K562 (cell line): Measurements from ENCODE around the gene R3HDM2. TPM values are rescaled to one million over a fixed set of nuclear protein-coding genes. Genes with fewer than 3 reads are reported as not detected.
"Not testable (repeated sequence)": the region's sequence is repeated elsewhere in the genome, so short reads cannot be mapped to it uniquely, and the experiment has no call there.

Experiments
- ATAC-seq: fragments of 200-7000 bp; cut with Tn5 transposase; 3 replicates; pipeline ENCODE4 v1.9.1; 2020; ENCODE audit warnings: moderate library complexity
- BruUV-seq: library from RNA; stranded (reverse); fragments of 400-500 nt; replicated peaks from 2 replicates; lab custom pipeline; 2021; lab: Mats Ljungman, UMichigan
- CTCF ChIA-PET: fragments of 300-600 bp; formaldehyde crosslinking; extraction: SDS; loops from one replicate; lab custom pipeline; 2021; ENCODE audit warnings: low intra/inter-chr PET ratio; lab: Yijun Ruan, JAX
- POLR2A ChIA-PET: fragments of 300-600, 350-650 bp; sonication (Branson Sonifier 250); formaldehyde crosslinking; extraction: SDS; loops from one replicate; lab custom pipeline; 2021; ENCODE audit warnings: antibody characterized with exemption, inconsistent platforms; lab: Yijun Ruan, JAX
- DNase-seq, 4 experiments: peaks; one replicate each; pipeline versions ENCODE4 v3.0.0 to v3.0.0-alpha.2; 2011 to 2018; ENCODE audit warnings: low spot score in 3 of 4, mixed read lengths in 3 of 4; ENCODE audit errors: extremely low read depth in 1 of 4
- FAIRE-seq: peaks from 2 replicates; lab custom pipeline; 2011; peaks lifted over from hg19 to GRCh38; lab: Jason Lieb, UNC
- H2AFZ ChIP-seq: 2 replicates; pipeline ENCODE4 v1.6.0; 2011; ENCODE audit warnings: low read depth, low read length, control low read depth, inconsistent platforms
- H3K27ac ChIP-seq: fragments of 200-600 bp; 3 replicates; pipeline ENCODE4 v1.8.0; 2011; ENCODE audit warnings: low read depth, mild to moderate bottlenecking, control low read depth, inconsistent platforms, low read length, moderate library complexity, mixed read lengths; ENCODE audit errors: extremely low read depth
- H3K27me3 ChIP-seq, 2 experiments: fragments of 300-600 bp in 1 of 2; 2 replicates in 1 of 2; 3 replicates in 1 of 2; pipeline versions ENCODE4 v1.6.0 to v1.8.0; 2011; ENCODE audit warnings: inconsistent platforms in 2 of 2, low read length in 2 of 2, mild to moderate bottlenecking in 1 of 2, mixed read lengths in 1 of 2, moderate library complexity in 1 of 2; ENCODE audit not compliant: control insufficient read depth in 2 of 2, insufficient read depth in 2 of 2
- H3K36me3 ChIP-seq: fragments of 300-600 bp; 3 replicates; pipeline ENCODE4 v1.8.0; 2011; ENCODE audit warnings: mild to moderate bottlenecking, low read length, inconsistent platforms; ENCODE audit not compliant: control insufficient read depth, insufficient read depth
- H3K4me1 ChIP-seq, 2 experiments: fragments of 200-600 bp in 1 of 2; replicated peaks in 1 of 2; 2 replicates in 1 of 2; 3 replicates in 1 of 2; pipeline versions ENCODE4 v1.5.1 to v1.8.0; 2011; ENCODE audit warnings: inconsistent platforms in 2 of 2, low read length in 2 of 2, mild to moderate bottlenecking in 1 of 2, mixed read lengths in 1 of 2, moderate library complexity in 1 of 2; ENCODE audit not compliant: control insufficient read depth in 2 of 2, insufficient read depth in 2 of 2
- H3K4me2 ChIP-seq: 2 replicates; pipeline ENCODE4 v1.6.1; 2011; ENCODE audit warnings: low read length, control low read depth, inconsistent platforms, mixed read lengths; ENCODE audit not compliant: insufficient read depth
- H3K4me3 ChIP-seq: fragments of 200-600 bp; sonication (generic), shearing (Covaris generic); 2 replicates; pipeline ENCODE4 v1.5.1; 2016; ENCODE audit warnings: control low read depth, inconsistent platforms
- H3K79me2 ChIP-seq: fragments of 200-600 bp; 3 replicates; pipeline ENCODE4 v1.8.0; 2011; ENCODE audit warnings: low read length, inconsistent platforms; ENCODE audit not compliant: control insufficient read depth, insufficient read depth
- H3K9ac ChIP-seq, 2 experiments: 2 replicates each; pipeline versions ENCODE4 v1.6.0 to v1.6.1; 2011; ENCODE audit warnings: low read depth in 2 of 2, low read length in 2 of 2, control low read depth in 1 of 2, inconsistent platforms in 1 of 2, mild to moderate bottlenecking in 1 of 2, mixed read lengths in 1 of 2; ENCODE audit not compliant: insufficient read depth in 1 of 2
- H3K9me1 ChIP-seq: one replicate; pipeline ENCODE4 v1.6.0; 2011; ENCODE audit warnings: inconsistent platforms, mild to moderate bottlenecking, low read length, moderate library complexity; ENCODE audit not compliant: control insufficient read depth, insufficient read depth
- H3K9me3 ChIP-seq: replicated peaks from 2 replicates; pipeline ENCODE4 v1.5.1; 2011; ENCODE audit warnings: low read depth, low read length, inconsistent platforms; ENCODE audit not compliant: control insufficient read depth, insufficient read depth
- H4K20me1 ChIP-seq: replicated peaks from 2 replicates; pipeline ENCODE4 v1.6.1; 2011; ENCODE audit warnings: low read length, inconsistent platforms, mixed read lengths; ENCODE audit not compliant: control insufficient read depth, insufficient read depth
- AFF1 ChIP-seq, 2 experiments: fragments of 450-650 bp; IDR thresholded peaks; 2 replicates each; pipeline ENCODE4 v1.6.1; 2018; ENCODE audit warnings: mild to moderate bottlenecking in 2 of 2, low read depth in 1 of 2; ENCODE audit not compliant: partially characterized antibody in 2 of 2
- ZNF146 ChIP-seq: IDR thresholded peaks from one replicate; pipeline ENCODE4 v1.6.1; 2018; ENCODE audit warnings: missing compliant biosample characterization; ENCODE audit not compliant: unreplicated experiment
- WGBS: fragments of 100-300 bp; shearing (Covaris generic); methylation state at CpG from one replicate; pipeline ENCODE4 v1.1.6; 2016; ENCODE audit warnings: low coverage, mixed read lengths; ENCODE audit not compliant: insufficient coverage; ENCODE audit errors: missing lambda C conversion rate; 5-methylcytosine and 5-hydroxymethylcytosine counted together
- in situ Hi-C: fragments of 300-500 bp; cut with MboI; formaldehyde crosslinking; loops from 4 replicates; pipeline ENCODE4 v1.15.0; 2018; ENCODE audit warnings: inconsistent platforms, mixed read lengths
- intact Hi-C: fragments of 100-400 bp; cut with micrococcal nuclease; formaldehyde crosslinking; loops from 2 replicates; pipeline ENCODE4 v1.14.2; 2022
- polyA plus RNA-seq, 8 experiments: library from polyadenylated mRNA; depleted of rRNA in 4 of 8; stranded (reverse) in 5 of 8; unstranded in 3 of 8; fragments of >200 nt; fragmentation: Nextera tagmentation in 2 of 8; fragmentation: Illumina TruSeq in 1 of 8; extraction: Ambion mirVana in 2 of 8; extraction: Trizol in 1 of 8; gene quantifications; 2 replicates each; pipeline versions ENCODE4 v1.2.1 to v1.2.3, GENCODE V29; 2011 to 2014; ENCODE audit warnings: inconsistent platforms in 1 of 8, missing spikeins in 1 of 8
- total RNA-seq, 7 experiments: library from RNA; depleted of rRNA in 6 of 7; stranded (reverse); fragments of >200 nt in 6 of 7; fragmentation: Illumina TruSeq in 2 of 7; extraction: Trizol in 2 of 7; gene quantifications; 2 replicates each; pipeline versions ENCODE4 v1.2.1 to v1.2.3, GENCODE V29; 2011 to 2021; ENCODE audit warnings: low replicate concordance in 1 of 7

Gene R3HDM2
- total and polyA plus RNA-seq, 9 of the 15 experiments (the other 6 are each of a cell fraction or from before 2014, with no cell fraction given): 3.3 to 18.8 (median 9.0) TPM

GRCh38 chr12:57276233-57276632, 154.6 kb downstream of the R3HDM2 start:
- H3K9me1 ChIP-seq, H3K4me3 ChIP-seq, H3K9ac ChIP-seq, FAIRE-seq, ATAC-seq, CTCF ChIA-PET, DNase-seq, H3K79me2 ChIP-seq: not testable (repeated sequence)
- Histone ChIP-seq H3K36me3 (peaks cover 32% of the 10 kb centered on the region; the same call in 2 of the 3 replicates), H3K4me1 (peaks cover 5 to 29% of the 10 kb centered on the region in 2 experiments)
- POLR2A ChIA-PET: interaction anchor here (1.0 kb wide), 1 partner anchor 66 kb away, joined by 3 read pairs; no protein-coding TSS in a partner anchor
- 83% methylated on average over 6 of the region's 6 CpGs for WGBS
- peak; percentile 59 for TF ChIP-seq ZNF146 (CRISPR knock-in tag)
- TF ChIP-seq, all 486 proteins: peak for 1; not testable (repeated sequence) for 485
- H3K9me3 ChIP-seq, BruUV-seq, H2AFZ ChIP-seq, H3K27ac ChIP-seq, H4K20me1 ChIP-seq, in situ Hi-C loops, H3K4me2 ChIP-seq, intact Hi-C loops, H3K27me3 ChIP-seq: not testable (repeated sequence)

- Histone ChIP-seq H3K79me2 (no peaks in the 10 kb centered on the region), H3K27ac (no peak overlapping the region), H3K9me3 (no peaks in the 10 kb centered on the region), H3K36me3 (peaks cover 35% of the 10 kb centered on the region; the same call in 2 of the 3 replicates), H2AFZ (no peak overlapping the region), H3K4me1 (peaks cover 5 to 11% of the 10 kb centered on the region in 2 experiments; a peak in 4 of 5 replicates), H3K4me3 (no peak overlapping the region), H3K9me1 (no peaks in the 10 kb centered on the region), H3K27me3 (no peaks in the 10 kb centered on the region), H4K20me1 (no peaks in the 10 kb centered on the region), H3K4me2 (no peak overlapping the region), H3K9ac (no peak overlapping the region)
- BruUV-seq: no TSS peak
- DNase-seq (no peak), FAIRE-seq (no peak), ATAC-seq (no peak)
- in situ Hi-C loops (no loop called here), intact Hi-C loops (no loop called here)
- CTCF ChIA-PET: no interaction called here
- POLR2A ChIA-PET: interaction anchor here (0.6 to 1.2 kb wide), 2 partner anchors 9 to 285 kb away, joined by 3 to 4 read pairs; no protein-coding TSS in a partner anchor
- TF ChIP-seq AFF1 (IDR thresholded peaks at IDR 0.05; ENCODE audit: low read depth in 1 of 2, partially characterized antibody in 2 of 2): no peak
Measured at GRCh38 chr12:57273516-57273915, 157.3 kb downstream of the R3HDM2 start.
